ENCODE results near the gene IER5L. TPM values are rescaled to one million over a fixed set of nuclear protein-coding genes. Genes with fewer than 3 reads are reported as not detected.
"Not testable (repeated sequence)": the region's sequence is repeated elsewhere in the genome, so short reads cannot be mapped to it uniquely, and the experiment has no call there.

Gene IER5L
- total RNA-seq, 1 donor from 2014 or later: 39.3 TPM

- ATAC-seq (no peak), DNase-seq (ENCODE audit: low spot score) (peak; percentile 52)
- intact Hi-C loops (cut with DNase I): loop anchor here (5.0 kb wide), 1 partner anchor 487 kb away; the partner anchor contains the start of gene C9orf50
Measured at GRCh38 chr9:129135476-129135875, 42.6 kb downstream of the IER5L start.

GRCh38 chr9:129133082-129133481 is 45.0 kb downstream of the IER5L start:
- DNase-seq (ENCODE audit: low spot score): peak; percentile 57
- intact Hi-C loops (cut with DNase I): no loop called here
- ATAC-seq: no peak

- intact Hi-C loops (cut with DNase I): no loop called here
- ATAC-seq (peak; percentile 90), DNase-seq (ENCODE audit: low spot score) (peak; percentile 91)
Measured at GRCh38 chr9:129131300-129132145, 46.5 kb downstream of the IER5L start.

GRCh38 chr9:129130791-129131190 is 47.3 kb downstream of the IER5L start:
- no peak for ATAC-seq
- intact Hi-C loops (cut with DNase I): no loop called here

GRCh38 chr9:129130271-129130670 is 47.8 kb downstream of the IER5L start:
- intact Hi-C loops (cut with DNase I); DNase-seq (ENCODE audit: low spot score); ATAC-seq: not testable (repeated sequence)

More at GRCh38 chr9:129130791-129131190, 47.3 kb downstream of the IER5L start:
- DNase-seq (ENCODE audit: low spot score): no peak

GRCh38 chr9:129128689-129129088 is 49.4 kb downstream of the IER5L start:
- DNase-seq (ENCODE audit: low spot score): no peak
- ATAC-seq: no peak
- intact Hi-C loops (cut with DNase I): no loop called here

- no peak for DNase-seq (ENCODE audit: low spot score)
- ATAC-seq: no peak
- intact Hi-C loops (cut with DNase I): no loop called here
Measured at GRCh38 chr9:129126749-129127618, 51.1 kb downstream of the IER5L start.

Other genes with a start within 250 kb of the IER5L start
- 9.6 TPM for gene DOLK, start 230.7 kb downstream of the IER5L start, total RNA-seq
- 46.4 TPM for gene NUP188, start 230.6 kb downstream of the IER5L start, total RNA-seq
- gene SH3GLB2, start 149.9 kb downstream of the IER5L start, total RNA-seq: 158 TPM
- 25.5 TPM for gene MIGA2, start 141.6 kb downstream of the IER5L start, total RNA-seq
- 10.3 TPM for gene DOLPP1, start 97.2 kb downstream of the IER5L start, total RNA-seq
- 37.4 TPM for gene CRAT, start 67.5 kb downstream of the IER5L start, total RNA-seq
- gene PTPA, start 66.8 kb downstream of the IER5L start, total RNA-seq: 78.2 TPM